Stomach smooth muscle (tissue), 2 donors: Measurements from ENCODE around the gene POPDC2.

Experiments used
- H3K27ac ChIP-seq: one replicate; pipeline ENCODE4 v1.7.0; 2013; ENCODE audit warnings: mild to moderate bottlenecking, low read length, inconsistent platforms
- H3K27me3 ChIP-seq, 2 donors: one replicate each; pipeline ENCODE4 v1.7.0; 2013; ENCODE audit warnings: low read length in 2 of 2; ENCODE audit not compliant: insufficient read depth in 2 of 2, control insufficient read depth in 1 of 2
- H3K36me3 ChIP-seq, 2 donors: one replicate each; pipeline ENCODE4 v1.7.0; 2013; ENCODE audit warnings: low read length in 2 of 2; ENCODE audit not compliant: control insufficient read depth in 2 of 2, insufficient read depth in 2 of 2
- H3K4me1 ChIP-seq: one replicate; pipeline ENCODE4 v1.7.0; 2013; ENCODE audit warnings: low read length; ENCODE audit not compliant: control insufficient read depth, insufficient read depth
- H3K4me3 ChIP-seq, 2 donors: one replicate each; pipeline ENCODE4 v1.7.0; 2013; ENCODE audit warnings: low read length in 2 of 2
- H3K9ac ChIP-seq, 2 donors: one replicate each; pipeline ENCODE4 v1.7.0; 2013; ENCODE audit warnings: low read length in 2 of 2, mild to moderate bottlenecking in 1 of 2
- H3K9me3 ChIP-seq, 2 donors: one replicate each; pipeline ENCODE4 v1.7.0; 2013; ENCODE audit warnings: low read length in 2 of 2; ENCODE audit not compliant: control insufficient read depth in 2 of 2
- donor health status: healthy.
- donor health status: Pancreatic carcinoma.

POPDC2 gene

DNA sequence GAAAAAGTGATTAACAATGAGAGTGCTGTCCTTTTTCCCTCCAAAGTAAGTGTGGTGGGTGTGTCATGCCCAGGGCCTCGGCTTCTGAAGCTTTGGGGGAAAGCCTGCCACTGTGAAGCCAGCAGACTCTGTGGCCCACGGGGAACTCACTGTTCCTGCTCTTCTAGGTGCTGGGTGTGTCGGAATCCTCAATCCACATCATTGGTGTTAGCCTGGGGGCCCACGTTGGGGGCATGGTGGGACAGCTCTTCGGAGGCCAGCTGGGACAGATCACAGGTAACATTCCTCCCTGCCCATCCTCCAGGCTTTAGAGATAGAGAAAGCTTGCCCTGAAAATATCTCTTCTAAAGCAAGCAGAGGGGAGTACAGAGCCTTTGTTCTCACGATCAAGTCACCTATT lies 51.1 kb downstream of the POPDC2 start:
- H3K27ac ChIP-seq, result no peak overlapping the region
- no peaks in the 10 kb centered on the region for H3K9me3 ChIP-seq
- H3K36me3 ChIP-seq, result no peaks in the 10 kb centered on the region
- no peak overlapping the region for H3K4me3 ChIP-seq
- H3K27me3 ChIP-seq, result no peaks in the 10 kb centered on the region
- no peaks in the 10 kb centered on the region for H3K4me1 ChIP-seq
- H3K9ac ChIP-seq, result no peak overlapping the region

DNA sequence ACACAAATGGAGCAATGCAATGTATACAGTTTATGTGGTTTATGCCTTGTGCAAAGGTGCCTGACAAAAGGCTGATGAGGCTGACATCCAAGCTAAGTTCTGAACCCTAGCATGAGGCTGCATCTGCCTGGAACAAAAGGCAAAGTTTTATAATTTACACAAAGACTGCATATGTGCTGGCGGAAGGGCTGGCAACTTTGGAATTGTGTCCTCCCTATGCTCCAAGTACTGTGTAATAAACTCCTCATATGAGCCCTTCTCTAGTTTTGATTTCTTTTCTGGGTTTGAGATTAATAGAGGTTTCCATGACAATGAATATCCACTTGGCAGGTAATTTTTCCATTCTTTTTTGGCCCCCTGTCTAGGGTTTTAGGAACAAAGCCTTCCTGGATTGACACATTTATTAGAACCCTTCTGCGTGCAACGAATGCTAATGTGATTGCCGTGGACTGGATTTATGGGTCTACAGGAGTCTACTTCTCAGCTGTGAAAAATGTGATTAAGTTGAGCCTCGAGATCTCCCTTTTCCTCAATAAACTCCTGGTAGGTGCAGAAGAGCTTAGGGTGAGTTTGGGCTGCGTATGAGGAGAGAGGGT lies 51.9 kb downstream of the POPDC2 start:
- no peaks in the 10 kb centered on the region for H3K27me3 ChIP-seq
- H3K27ac ChIP-seq, result no peak overlapping the region
- no peaks in the 10 kb centered on the region for H3K4me1 ChIP-seq
- no peaks in the 10 kb centered on the region for H3K36me3 ChIP-seq
- H3K9me3 ChIP-seq, result no peaks in the 10 kb centered on the region
- H3K9ac ChIP-seq, result no peak overlapping the region
- no peak overlapping the region for H3K4me3 ChIP-seq

DNA sequence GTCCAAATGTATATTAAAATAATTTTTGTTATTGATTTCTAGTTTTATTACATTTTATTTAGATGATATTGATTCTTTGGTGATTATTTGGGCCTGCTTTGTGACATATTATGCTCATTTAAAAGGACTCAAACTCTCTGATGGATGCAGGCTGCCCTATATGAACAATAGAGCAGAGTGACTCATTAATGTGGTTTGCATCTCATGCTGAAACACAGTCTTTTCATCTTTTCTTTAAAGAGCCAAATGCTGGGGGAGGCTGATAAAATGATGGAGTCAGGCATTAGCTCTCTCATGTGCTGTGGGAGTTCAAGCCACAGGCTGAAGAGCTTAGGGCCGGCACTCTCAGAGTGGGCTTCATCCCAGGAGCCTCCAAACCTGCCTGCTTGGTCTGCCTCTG lies 55.5 kb downstream of the POPDC2 start:
- Histone ChIP-seq H3K4me1 (no peaks in the 10 kb centered on the region), H3K27ac (no peak overlapping the region)

DNA sequence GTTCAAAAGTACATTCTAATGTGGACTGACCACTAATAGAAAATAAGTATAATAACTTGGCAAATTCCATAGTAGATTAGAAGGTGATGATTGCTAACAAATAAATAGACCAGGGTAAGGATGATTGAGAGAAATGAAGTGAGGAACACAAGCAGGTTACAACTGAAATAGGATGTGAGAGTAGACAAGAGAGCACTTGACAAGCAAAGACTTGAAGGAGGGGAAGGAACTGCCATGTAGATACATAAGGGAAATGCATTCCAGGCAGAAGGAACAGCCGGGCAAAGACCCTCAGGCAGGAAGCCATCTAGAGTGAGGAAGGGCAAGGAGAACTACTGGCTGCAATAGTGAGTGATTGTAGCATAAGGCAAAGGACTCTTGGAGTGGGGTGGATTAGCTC lies 57.7 kb downstream of the POPDC2 start:
- Histone ChIP-seq H3K4me1 (no peaks in the 10 kb centered on the region), H3K27ac (no peak overlapping the region), H3K36me3 (no peaks in the 10 kb centered on the region), H3K27me3 (no peaks in the 10 kb centered on the region), H3K9ac (no peak overlapping the region), H3K4me3 (no peak overlapping the region), H3K9me3 (no peaks in the 10 kb centered on the region)

More for the DNA sequence above, 55.5 kb downstream of the POPDC2 start:
- H3K27me3 ChIP-seq, result no peaks in the 10 kb centered on the region
- no peak overlapping the region for H3K4me3 ChIP-seq
- H3K36me3 ChIP-seq, result no peaks in the 10 kb centered on the region
- no peaks in the 10 kb centered on the region for H3K9me3 ChIP-seq
- no peak overlapping the region for H3K9ac ChIP-seq

DNA sequence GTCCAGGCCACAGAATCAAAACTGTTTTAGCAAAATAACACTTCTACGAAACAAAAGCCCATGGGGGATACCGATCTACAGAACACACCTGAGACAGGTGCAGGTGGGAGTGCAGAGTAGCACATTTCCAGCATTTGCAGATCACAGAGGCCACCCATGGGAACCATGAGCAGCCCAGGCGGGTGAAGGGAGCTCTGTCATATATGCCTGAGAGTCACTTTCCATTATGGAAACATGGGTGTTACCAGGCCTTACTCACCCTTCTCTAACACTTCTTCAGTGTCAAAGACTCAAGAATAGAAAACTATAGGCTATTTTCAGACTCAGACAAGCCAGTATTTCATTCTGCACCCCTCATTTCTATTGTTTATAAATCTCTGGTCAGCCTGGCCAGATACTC lies 59.2 kb downstream of the POPDC2 start:
- Histone ChIP-seq H3K9ac (no peak overlapping the region), H3K27me3 (no peaks in the 10 kb centered on the region), H3K4me3 (no peak overlapping the region), H3K9me3 (no peaks in the 10 kb centered on the region), H3K27ac (no peak overlapping the region), H3K4me1 (no peaks in the 10 kb centered on the region), H3K36me3 (no peaks in the 10 kb centered on the region)

DNA sequence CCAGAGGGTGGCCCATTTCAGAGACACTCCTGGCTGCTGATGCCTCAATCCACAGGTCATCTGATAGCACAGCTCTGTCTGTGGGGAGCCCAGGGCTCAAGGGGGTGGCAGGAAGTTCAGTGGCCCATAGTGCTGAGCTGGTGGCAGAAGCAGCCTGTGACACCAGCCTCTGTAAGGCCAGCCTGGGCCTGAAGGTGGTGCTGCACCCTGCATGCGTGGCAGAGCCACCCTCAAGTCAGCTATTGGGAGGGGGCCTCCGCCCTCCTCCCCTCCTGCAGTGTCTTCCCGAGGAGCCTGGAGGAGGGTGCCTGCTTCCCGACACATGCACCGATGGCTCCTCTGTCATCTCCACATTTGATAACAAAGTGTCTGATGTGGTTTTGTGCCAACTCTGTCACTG lies 59.7 kb downstream of the POPDC2 start:
- H3K27ac ChIP-seq, result no peak overlapping the region
- H3K4me1 ChIP-seq, result peaks cover 1% of the 10 kb centered on the region

DNA sequence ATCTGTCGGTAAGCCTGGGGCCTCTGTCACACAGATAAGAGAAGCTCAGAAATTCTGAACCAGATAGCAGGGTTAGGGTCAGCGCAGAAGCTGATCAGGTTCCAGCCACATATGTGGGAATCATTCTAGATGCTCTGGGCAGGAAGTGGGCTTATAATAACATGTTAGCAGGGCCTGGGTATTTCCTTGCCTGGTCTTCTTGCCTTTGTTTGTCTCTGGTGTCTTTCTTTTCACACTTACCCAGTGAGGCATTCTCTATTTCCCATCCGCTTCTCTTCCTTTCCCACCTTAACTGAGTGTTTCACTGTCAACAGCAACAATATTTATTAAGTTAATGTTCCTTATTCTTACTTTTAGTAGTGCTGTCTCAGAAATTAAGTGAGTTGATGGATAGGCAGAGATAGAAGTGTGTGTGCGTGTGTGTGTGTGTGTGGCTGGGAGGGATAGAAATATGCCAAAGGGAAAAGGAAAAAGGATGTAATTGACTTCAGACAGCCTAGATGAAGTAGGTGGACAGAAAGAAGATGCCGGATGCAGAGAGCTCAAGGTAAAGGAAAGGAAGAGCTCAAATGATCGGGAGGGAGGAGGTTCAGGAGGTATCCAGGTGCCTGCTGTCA lies 60.7 kb downstream of the POPDC2 start:
- H3K4me3 ChIP-seq, result no peak overlapping the region
- no peaks in the 10 kb centered on the region for H3K9me3 ChIP-seq
- no peak overlapping the region for H3K27ac ChIP-seq
- peaks cover 5% of the 10 kb centered on the region for H3K4me1 ChIP-seq
- H3K36me3 ChIP-seq, result no peaks in the 10 kb centered on the region
- no peaks in the 10 kb centered on the region for H3K27me3 ChIP-seq
- no peak overlapping the region for H3K9ac ChIP-seq

More for the DNA sequence above, 59.7 kb downstream of the POPDC2 start:
- no peak overlapping the region for H3K4me3 ChIP-seq
- H3K27me3 ChIP-seq, result no peaks in the 10 kb centered on the region
- H3K36me3 ChIP-seq, result no peaks in the 10 kb centered on the region
- no peak overlapping the region for H3K9ac ChIP-seq
- H3K9me3 ChIP-seq, result no peaks in the 10 kb centered on the region

DNA sequence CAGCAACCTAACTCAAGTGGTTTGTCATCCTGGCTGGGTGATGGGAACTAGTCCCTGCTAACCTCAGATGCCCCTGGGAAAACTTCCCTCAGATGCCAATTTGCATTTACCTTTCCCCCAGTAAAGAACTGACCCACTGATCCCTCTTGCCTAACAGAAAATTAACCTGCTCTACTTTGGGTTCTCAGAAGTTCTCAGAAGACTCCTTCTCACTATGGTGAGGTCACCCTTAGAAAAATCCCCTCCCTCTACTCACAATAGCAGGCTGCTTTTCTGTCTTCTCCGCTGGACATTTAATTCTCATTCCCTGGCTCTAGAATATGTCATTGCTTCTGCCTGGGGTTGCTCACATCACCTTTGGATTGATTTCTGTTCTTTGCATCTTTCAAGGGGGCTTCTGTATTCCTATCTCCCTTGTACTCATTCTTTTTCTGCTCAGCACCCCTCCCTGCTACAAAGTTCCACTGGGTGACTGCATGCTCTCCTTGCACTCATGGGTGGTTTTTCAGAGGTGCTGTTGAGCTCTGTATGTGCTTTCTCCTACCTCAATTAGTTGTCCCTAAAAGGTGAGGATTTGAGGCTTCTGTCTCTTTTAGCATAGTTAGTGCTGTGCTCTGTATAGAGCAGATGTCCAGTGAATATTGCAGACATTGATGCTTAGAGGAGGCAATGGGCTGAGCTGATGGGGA lies 61.8 kb downstream of the POPDC2 start:
- Histone ChIP-seq H3K9me3 (no peaks in the 10 kb centered on the region), H3K27ac (no peak overlapping the region), H3K4me1 (peaks cover 5% of the 10 kb centered on the region), H3K36me3 (no peaks in the 10 kb centered on the region), H3K4me3 (no peak overlapping the region), H3K27me3 (no peaks in the 10 kb centered on the region), H3K9ac (no peak overlapping the region)

DNA sequence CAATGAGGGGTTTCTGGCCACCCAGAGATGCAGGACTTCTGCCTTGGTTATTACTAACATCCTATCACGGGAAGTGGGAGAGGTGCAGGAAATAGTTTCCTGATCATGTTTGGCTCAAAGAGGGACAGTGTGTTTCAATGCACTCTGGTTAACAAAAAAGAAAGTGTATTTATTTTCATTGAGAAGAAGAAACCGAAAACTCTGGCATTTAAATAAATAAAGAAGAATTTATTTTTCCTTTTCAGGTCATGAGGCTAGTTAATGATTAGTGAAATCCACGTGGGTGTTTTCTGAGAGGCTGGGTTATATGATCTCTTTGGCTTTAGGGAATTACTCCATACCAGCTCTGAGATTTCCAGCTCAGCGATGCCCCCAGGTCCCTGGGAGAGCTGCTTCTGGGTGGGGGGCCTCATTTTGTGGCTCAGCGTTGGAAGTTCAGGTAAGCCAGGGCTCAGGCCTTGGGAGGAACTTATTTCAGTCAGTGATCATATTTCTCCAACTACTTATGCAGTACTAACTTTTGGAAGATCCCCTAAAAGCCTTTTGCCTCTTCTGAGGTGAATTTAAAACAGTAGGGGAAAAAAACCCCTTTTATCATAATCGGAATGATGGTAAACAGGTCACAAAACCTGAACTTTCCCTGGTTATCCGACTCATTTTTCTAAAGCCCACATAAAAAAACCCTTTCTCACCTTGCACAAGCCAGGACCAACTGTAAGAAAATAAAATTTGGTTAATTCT lies 62.7 kb downstream of the POPDC2 start, which contains the start of gene PLA1A:
TSS of gene PLA1A (plus strand) at position 338 of the 741 bp plus-strand sequence. CDS start at position 367, 29 bp downstream.
- Histone ChIP-seq H3K4me3 (no peak within 1 kb of the TSS), H3K4me1 (peaks cover 5% of the 10 kb centered on the region), H3K36me3 (no peaks in the 10 kb centered on the region), H3K9ac (no peak within 1 kb of the TSS), H3K27me3 (no peaks in the 10 kb centered on the region), H3K27ac (no peak within 1 kb of the TSS), H3K9me3 (no peaks in the 10 kb centered on the region)

DNA sequence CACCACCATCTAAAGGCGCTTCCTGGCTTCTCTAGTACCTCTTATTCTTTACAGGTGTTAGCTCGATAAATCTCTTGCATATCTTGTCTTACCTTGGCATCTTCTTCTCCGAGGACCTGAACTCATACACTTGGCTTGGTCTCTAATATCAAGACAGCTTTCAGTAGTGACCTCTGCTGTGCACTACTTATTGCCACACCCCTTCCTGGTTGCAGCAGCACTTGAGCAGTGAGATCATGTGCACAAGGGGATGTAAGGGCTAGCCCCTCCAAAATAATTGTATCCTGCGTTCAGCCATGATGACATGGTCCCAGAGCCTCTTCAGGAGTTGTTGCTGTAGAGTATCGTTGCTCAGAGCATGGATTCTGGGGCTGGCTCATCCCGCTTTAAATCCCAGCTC lies 64.0 kb downstream of the POPDC2 start:
- Histone ChIP-seq H3K27ac (no peak overlapping the region), H3K4me3 (no peak overlapping the region), H3K9me3 (no peaks in the 10 kb centered on the region), H3K27me3 (no peaks in the 10 kb centered on the region), H3K4me1 (peaks cover 5% of the 10 kb centered on the region), H3K36me3 (no peaks in the 10 kb centered on the region), H3K9ac (no peak overlapping the region)
